Mammary epithelial cell (primary cell): ENCODE data around the gene FGF5.
"Not testable (repeated sequence)": the region's sequence is repeated elsewhere in the genome, so short reads cannot be mapped to it uniquely, and the experiment has no call there.

Experiments
- EZH2 ChIP-seq: IDR thresholded peaks from 2 replicates; pipeline ENCODE4 v1.6.1; 2012; ENCODE audit warnings: low read length, inconsistent platforms, borderline replicate concordance
- TF ChIP-seq, protein P1 (sequence below), 2 donors: IDR thresholded peaks in 1 of 2; conservative IDR thresholded peaks in 1 of 2; 2 replicates each; pipeline ENCODE4 v1.5.1; 2011 to 2012; ENCODE audit warnings: inconsistent platforms in 2 of 2, low read length in 2 of 2, mild to moderate bottlenecking in 2 of 2, control low read depth in 1 of 2, low read depth in 1 of 2; ENCODE audit not compliant: insufficient read depth in 1 of 2; ENCODE audit errors: extremely low read depth in 1 of 2

DNA sequence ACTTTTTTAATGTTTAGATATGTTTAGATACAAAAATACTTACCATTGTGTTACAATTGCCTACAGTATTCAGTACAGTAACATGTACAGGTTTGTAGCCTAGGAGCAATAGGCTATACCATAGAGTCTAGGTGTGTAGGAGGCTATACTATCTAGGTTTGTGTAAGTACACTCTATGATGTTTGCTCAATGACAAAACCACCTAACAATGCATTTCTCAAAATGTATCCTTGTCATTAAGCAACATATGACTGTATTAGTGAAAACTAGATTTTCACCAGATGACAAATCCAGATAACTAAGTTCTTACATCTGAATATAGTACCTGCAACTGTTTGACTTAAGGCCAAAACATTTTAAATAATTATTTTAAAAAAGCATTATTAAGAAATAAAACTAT, 49.4 kb downstream of the FGF5 start:
- TF ChIP-seq, protein P1, sequence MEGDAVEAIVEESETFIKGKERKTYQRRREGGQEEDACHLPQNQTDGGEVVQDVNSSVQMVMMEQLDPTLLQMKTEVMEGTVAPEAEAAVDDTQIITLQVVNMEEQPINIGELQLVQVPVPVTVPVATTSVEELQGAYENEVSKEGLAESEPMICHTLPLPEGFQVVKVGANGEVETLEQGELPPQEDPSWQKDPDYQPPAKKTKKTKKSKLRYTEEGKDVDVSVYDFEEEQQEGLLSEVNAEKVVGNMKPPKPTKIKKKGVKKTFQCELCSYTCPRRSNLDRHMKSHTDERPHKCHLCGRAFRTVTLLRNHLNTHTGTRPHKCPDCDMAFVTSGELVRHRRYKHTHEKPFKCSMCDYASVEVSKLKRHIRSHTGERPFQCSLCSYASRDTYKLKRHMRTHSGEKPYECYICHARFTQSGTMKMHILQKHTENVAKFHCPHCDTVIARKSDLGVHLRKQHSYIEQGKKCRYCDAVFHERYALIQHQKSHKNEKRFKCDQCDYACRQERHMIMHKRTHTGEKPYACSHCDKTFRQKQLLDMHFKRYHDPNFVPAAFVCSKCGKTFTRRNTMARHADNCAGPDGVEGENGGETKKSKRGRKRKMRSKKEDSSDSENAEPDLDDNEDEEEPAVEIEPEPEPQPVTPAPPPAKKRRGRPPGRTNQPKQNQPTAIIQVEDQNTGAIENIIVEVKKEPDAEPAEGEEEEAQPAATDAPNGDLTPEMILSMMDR (conservative IDR thresholded peaks at IDR 0.05 in 1 of 2, IDR thresholded peaks at IDR 0.05 in 1 of 2; ENCODE audit: extremely low read depth in 1 of 2, insufficient read depth in 1 of 2, low read depth in 1 of 2, low read length in 2 of 2), result not testable (repeated sequence)
- not testable (repeated sequence) for TF ChIP-seq EZH2
